A673 (cell line): ENCODE results near the gene ARHGAP22.

Experiments used
- CTCF ChIP-seq: fragments of 300-800, 200-600 bp; sonication (generic); conservative IDR thresholded peaks from 2 replicates; pipeline ENCODE4 v1.5.1; 2017; ENCODE audit warnings: low read depth, mild to moderate bottlenecking, antibody characterized with exemption, low read length, moderate library complexity, mixed read lengths
- EZH2 ChIP-seq: fragments of 200-600 bp; sonication (generic); IDR thresholded peaks from 2 replicates; pipeline ENCODE4 v1.6.1; 2017; ENCODE audit warnings: borderline replicate concordance, low read depth, mild to moderate bottlenecking, mixed read lengths, antibody characterized with exemption, low read length; ENCODE audit not compliant: poor library complexity, severe bottlenecking

DNA sequence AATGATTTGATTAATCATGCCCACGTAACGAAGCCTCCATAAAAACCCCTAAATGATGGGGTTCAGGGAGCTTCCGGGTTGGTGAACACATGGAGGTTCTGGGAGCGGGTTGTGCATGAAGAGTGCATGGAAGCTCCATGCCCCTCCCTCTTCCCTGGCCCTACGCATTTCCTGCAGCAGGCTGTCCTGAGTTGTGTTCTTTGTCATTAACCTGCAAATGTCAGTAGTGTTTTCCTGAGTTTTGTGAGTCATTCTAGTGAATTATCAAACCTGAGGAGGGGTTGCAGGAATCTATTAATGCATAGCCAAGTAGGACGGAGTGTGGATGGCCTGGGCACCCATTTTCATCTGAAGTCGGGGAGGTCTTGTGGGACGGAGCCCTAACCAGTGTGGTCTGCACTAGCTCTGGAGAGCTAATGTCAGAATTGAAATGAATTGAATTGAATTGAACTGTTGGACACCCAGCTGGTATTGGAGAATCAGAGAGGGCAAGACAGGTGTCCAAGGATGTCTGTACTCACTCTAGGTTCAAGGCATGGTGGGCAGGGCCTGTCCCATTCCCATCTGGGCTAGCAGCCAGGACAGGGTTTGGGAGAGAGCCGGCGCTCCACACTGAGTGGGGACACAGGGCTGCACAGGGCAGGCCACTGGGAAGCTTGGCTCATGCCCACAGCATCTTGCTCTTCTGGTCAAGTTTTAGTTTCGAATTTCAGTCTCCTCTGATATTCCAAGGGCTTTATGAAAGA, 22.3 kb upstream of the ARHGAP22 start:
- TF ChIP-seq CTCF (no peak), EZH2 (no peak)
